HCT116 (cell line): ENCODE results near the gene FOXN3. TPM values are rescaled to one million over a fixed set of nuclear protein-coding genes. Genes with fewer than 3 reads are reported as not detected.
"Not testable (repeated sequence)": the region's sequence is repeated elsewhere in the genome, so short reads cannot be mapped to it uniquely, and the experiment has no call there.

Experiments used
- ATAC-seq: fragments of 200-7000 bp; cut with Tn5 transposase; 2 replicates; pipeline ENCODE4 v1.9.1; 2020; ENCODE audit warnings: mild to moderate bottlenecking, moderate library complexity
- BruUV-seq: library from RNA; stranded (reverse); fragments of 400-500 nt; replicated peaks from 2 replicates; lab custom pipeline; 2021; lab: Mats Ljungman, UMichigan
- CTCF ChIA-PET: fragments of 300-600 bp; sonication (Branson Sonifier 250); formaldehyde crosslinking; loops from one replicate; lab custom pipeline; 2021; ENCODE audit warnings: antibody characterized with exemption; lab: Charles Lee
- POLR2A ChIA-PET: fragments of 300-600, 350-600 bp; sonication (Branson Sonifier 250); formaldehyde crosslinking; loops from one replicate; lab custom pipeline; 2021; ENCODE audit warnings: antibody characterized with exemption; lab: Charles Lee
- RAD21 ChIA-PET, 2 experiments: fragments of 300-600 bp; sonication (Branson Sonifier 250); formaldehyde crosslinking; loops; one replicate each; lab custom pipeline; 2023; ENCODE audit warnings: low total read pairs in 2 of 2; ENCODE audit not compliant: uncharacterized antibody in 2 of 2, unreplicated experiment in 2 of 2, low non-redundant PET in 1 of 2; lab: Charles Lee
- DNase-seq: peaks from one replicate; pipeline ENCODE4 v3.0.0-alpha.2; 2010; ENCODE audit warnings: low read depth, low spot score
- H2AFZ ChIP-seq: fragments of 200-600 bp; shearing (Covaris generic), sonication (generic); 2 replicates; pipeline ENCODE4 v1.6.1; 2017; ENCODE audit warnings: low read depth, mixed run types, mixed read lengths, antibody characterized with exemption, low read length; ENCODE audit not compliant: poor library complexity, severe bottlenecking
- H3K27ac ChIP-seq: 2 replicates; pipeline ENCODE4 v1.5.1; 2012; ENCODE audit warnings: low read depth, low read length
- H3K27me3 ChIP-seq: fragments of 200-600 bp; sonication (generic); 2 replicates; pipeline ENCODE4 v1.6.1; 2016; ENCODE audit warnings: mixed run types, low read length, mixed read lengths; ENCODE audit not compliant: insufficient read depth
- H3K36me3 ChIP-seq, 2 experiments: fragments of 200-500 bp in 1 of 2; fragments of 200-600 bp in 1 of 2; sonication (Bioruptor generic) in 1 of 2; sonication (generic) in 1 of 2; 2 replicates each; pipeline versions ENCODE4 v1.5.1 to v1.6.1; 2014 to 2016; ENCODE audit warnings: low read length in 2 of 2, inconsistent platforms in 1 of 2, mixed read lengths in 1 of 2, mixed run types in 1 of 2; ENCODE audit not compliant: insufficient read depth in 2 of 2, control insufficient read depth in 1 of 2
- H3K4me1 ChIP-seq, 2 experiments: fragments of 200-600 bp in 1 of 2; sonication (generic) in 1 of 2; 2 replicates each; pipeline versions ENCODE4 v1.5.1 to v1.6.1; 2012 to 2017; ENCODE audit warnings: low read length in 2 of 2, inconsistent platforms in 1 of 2, mild to moderate bottlenecking in 1 of 2, mixed read lengths in 1 of 2, mixed run types in 1 of 2, moderate library complexity in 1 of 2; ENCODE audit not compliant: insufficient read depth in 2 of 2, control insufficient read depth in 1 of 2
- H3K4me2 ChIP-seq: fragments of 200-600 bp; sonication (generic); 2 replicates; pipeline ENCODE4 v1.6.1; 2017; ENCODE audit warnings: mixed run types, low read length, mixed read lengths
- H3K4me3 ChIP-seq, 2 experiments: fragments of 200-600 bp in 1 of 2; sonication (generic) in 1 of 2; replicated peaks in 1 of 2; 2 replicates each; pipeline ENCODE4 v1.5.1; 2011 to 2016; ENCODE audit warnings: low read length in 2 of 2, control low read depth in 1 of 2, low read depth in 1 of 2, mild to moderate bottlenecking in 1 of 2, mixed read lengths in 1 of 2, mixed run types in 1 of 2
- H3K79me2 ChIP-seq: fragments of 200-600 bp; sonication (generic); 2 replicates; pipeline ENCODE4 v1.6.1; 2017; ENCODE audit warnings: mild to moderate bottlenecking, mixed run types, low read length, moderate library complexity, mixed read lengths; ENCODE audit not compliant: insufficient read depth
- H3K9ac ChIP-seq: fragments of 200-600 bp; sonication (generic); 2 replicates; pipeline ENCODE4 v1.6.1; 2016; ENCODE audit warnings: low read length, mixed read lengths
- H3K9me2 ChIP-seq: fragments of 200-600 bp; sonication (generic), shearing (Covaris generic); 2 replicates; pipeline ENCODE4 v1.6.1; 2017; ENCODE audit warnings: mixed run types, mild to moderate bottlenecking, moderate library complexity; ENCODE audit not compliant: insufficient read depth
- H3K9me3 ChIP-seq, 2 experiments: fragments of 200-500 bp in 1 of 2; fragments of 200-600 bp in 1 of 2; sonication (Bioruptor generic) in 1 of 2; sonication (generic) in 1 of 2; 2 replicates each; pipeline ENCODE4 v1.6.1; 2014 to 2017; ENCODE audit warnings: low read length in 2 of 2, mixed read lengths in 2 of 2, inconsistent platforms in 1 of 2, low read depth in 1 of 2, mild to moderate bottlenecking in 1 of 2, mixed run types in 1 of 2, moderate library complexity in 1 of 2; ENCODE audit not compliant: control insufficient read depth in 1 of 2, insufficient read depth in 1 of 2
- H4K20me1 ChIP-seq: fragments of 200-600 bp; sonication (generic), shearing (Covaris generic); 2 replicates; pipeline ENCODE4 v1.6.1; 2017; ENCODE audit warnings: mixed run types, mild to moderate bottlenecking, moderate library complexity; ENCODE audit not compliant: insufficient read depth
- CBX3 ChIP-seq: IDR thresholded peaks from 2 replicates; pipeline ENCODE4 v1.6.1; 2012; ENCODE audit warnings: low read depth
- CEBPB ChIP-seq: IDR thresholded peaks from 2 replicates; pipeline ENCODE4 v1.6.1; 2012; ENCODE audit warnings: low read depth
- EGR1 ChIP-seq: IDR thresholded peaks from 2 replicates; pipeline ENCODE4 v1.6.1; 2012; ENCODE audit warnings: low read depth
- EZH2 ChIP-seq: fragments of 200-600 bp; sonication (generic); IDR thresholded peaks from 2 replicates; pipeline ENCODE4 v1.6.1; 2017; ENCODE audit warnings: antibody characterized with exemption, mixed run types
- EZH2phosphoT487 ChIP-seq: fragments of 200-600 bp; IDR thresholded peaks from 2 replicates; pipeline ENCODE4 v1.6.1; 2018; ENCODE audit warnings: antibody characterized with exemption, borderline replicate concordance
- FOSL1 ChIP-seq: IDR thresholded peaks from 2 replicates; pipeline ENCODE4 v1.6.1; 2012; ENCODE audit warnings: low read depth
- RAD21 ChIP-seq: IDR thresholded peaks from 2 replicates; pipeline ENCODE4 v1.6.1; 2012; ENCODE audit warnings: low read depth, mild to moderate bottlenecking
- SIN3A ChIP-seq: IDR thresholded peaks from 2 replicates; pipeline ENCODE4 v1.6.1; 2012; ENCODE audit warnings: low read depth
- TCF7L2 ChIP-seq: IDR thresholded peaks from 2 replicates; pipeline ENCODE4 v1.7.0; 2011; ENCODE audit warnings: borderline replicate concordance, inconsistent platforms; ENCODE audit not compliant: insufficient read depth, insufficient read length; ENCODE audit errors: extremely low read depth
- intact Hi-C: fragments of 100-400 bp; cut with micrococcal nuclease; formaldehyde crosslinking; loops from 2 replicates; pipeline ENCODE4 v1.10.0; 2022
- total RNA-seq: library from RNA; stranded (reverse); gene quantifications from one replicate; pipeline ENCODE4 v1.2.1, GENCODE V29; 2021; ENCODE audit not compliant: unreplicated experiment
- TF ChIP-seq, protein P1 (sequence below), 3 experiments: fragments of 200-600 bp in 1 of 3; sonication (generic) in 1 of 3; IDR thresholded peaks in 2 of 3; conservative IDR thresholded peaks in 1 of 3; 2 replicates each; pipeline ENCODE4 v1.5.1; 2012 to 2017; ENCODE audit warnings: low read depth in 2 of 3, low read length in 2 of 3, antibody characterized with exemption in 1 of 3, borderline replicate concordance in 1 of 3, control low read depth in 1 of 3, mild to moderate bottlenecking in 1 of 3, mixed read lengths in 1 of 3, mixed run types in 1 of 3, moderate library complexity in 1 of 3; ENCODE audit not compliant: insufficient read depth in 1 of 3

FOXN3 gene
- total RNA-seq, 1 experiment from 2014 or later, result 20.0 TPM

DNA sequence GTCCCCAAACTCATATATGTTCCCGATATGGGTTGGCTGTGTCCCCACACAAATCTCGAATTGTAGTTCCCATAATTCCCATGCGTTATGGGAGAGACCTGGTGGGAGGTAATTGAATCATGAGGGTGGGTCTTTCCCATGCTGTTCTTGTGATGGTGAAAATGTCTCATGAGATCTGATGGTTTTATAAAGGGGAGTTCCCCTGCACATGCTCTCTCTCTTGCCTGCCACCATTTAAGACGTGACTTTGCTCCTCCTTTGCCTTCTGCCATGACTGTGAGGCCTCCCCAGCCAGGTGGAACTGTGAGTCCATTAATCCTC is 166.4 kb downstream of the FOXN3 start:
- H3K4me1 ChIP-seq, result peaks cover 0 to 13% of the 10 kb centered on the region in 2 experiments; a peak in 1 of 4 replicates
- H3K36me3 ChIP-seq, H2AFZ ChIP-seq, H4K20me1 ChIP-seq, H3K9ac ChIP-seq, H3K4me2 ChIP-seq, H3K9me3 ChIP-seq, DNase-seq, POLR2A ChIA-PET, H3K79me2 ChIP-seq, intact Hi-C loops, H3K27me3 ChIP-seq, BruUV-seq, RAD21 ChIA-PET, H3K9me2 ChIP-seq, H3K4me3 ChIP-seq, H3K27ac ChIP-seq, CTCF ChIA-PET, ATAC-seq: not testable (repeated sequence)

DNA sequence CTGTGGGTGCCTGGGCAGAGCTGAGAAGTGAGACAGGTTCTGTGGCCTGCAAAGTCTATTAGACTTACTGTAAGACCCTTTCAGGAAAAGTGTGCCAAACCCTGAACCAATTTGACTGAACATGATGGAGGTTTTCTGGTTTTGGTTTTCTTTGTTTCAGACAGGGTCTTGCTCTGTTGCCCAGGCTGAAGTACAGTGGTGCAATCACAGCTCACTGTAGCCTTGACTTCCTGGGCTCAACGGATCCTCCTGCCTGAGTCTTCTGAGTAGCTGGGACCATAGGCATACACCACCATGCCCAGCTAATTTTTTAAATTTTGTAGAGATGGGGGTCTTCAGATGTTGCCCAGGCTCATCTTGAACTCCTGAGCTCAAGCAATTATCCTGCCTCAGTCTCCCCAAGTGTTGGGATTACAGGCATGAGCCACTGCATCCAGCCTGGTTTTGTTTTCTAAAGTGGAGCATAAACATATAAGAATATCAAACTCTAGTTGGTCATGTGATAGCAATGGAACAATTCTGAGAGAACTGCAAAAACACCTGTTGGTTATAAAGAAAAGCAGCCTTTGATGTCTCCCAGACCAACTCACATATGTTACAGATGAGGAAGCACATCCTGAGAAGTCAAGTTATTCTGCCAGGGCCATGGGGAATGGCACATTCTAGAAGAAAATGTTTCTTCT is 166.9 kb downstream of the FOXN3 start:
- Histone ChIP-seq H3K36me3 (no peaks in the 10 kb centered on the region), H3K9me2 (no peaks in the 10 kb centered on the region), H3K9ac (no peak overlapping the region), H3K27ac (no peak overlapping the region), H3K27me3 (no peaks in the 10 kb centered on the region), H3K4me3 (no peak overlapping the region), H3K9me3 (no peaks in the 10 kb centered on the region), H3K4me1 (peaks cover 0 to 13% of the 10 kb centered on the region in 2 experiments; a peak in 1 of 4 replicates), H3K4me2 (no peak overlapping the region), H3K79me2 (no peaks in the 10 kb centered on the region), H2AFZ (no peak overlapping the region), H4K20me1 (no peaks in the 10 kb centered on the region)
- intact Hi-C loops, result loop anchor here (10.0 kb wide), 1 partner anchor 515 kb away; no protein-coding TSS in a partner anchor
- ChIA-PET RAD21 (no interaction called here), POLR2A (no interaction called here), CTCF (no interaction called here)
- BruUV-seq, result no TSS peak
- no peak for TF ChIP-seq EGR1
- TF ChIP-seq, protein P1, sequence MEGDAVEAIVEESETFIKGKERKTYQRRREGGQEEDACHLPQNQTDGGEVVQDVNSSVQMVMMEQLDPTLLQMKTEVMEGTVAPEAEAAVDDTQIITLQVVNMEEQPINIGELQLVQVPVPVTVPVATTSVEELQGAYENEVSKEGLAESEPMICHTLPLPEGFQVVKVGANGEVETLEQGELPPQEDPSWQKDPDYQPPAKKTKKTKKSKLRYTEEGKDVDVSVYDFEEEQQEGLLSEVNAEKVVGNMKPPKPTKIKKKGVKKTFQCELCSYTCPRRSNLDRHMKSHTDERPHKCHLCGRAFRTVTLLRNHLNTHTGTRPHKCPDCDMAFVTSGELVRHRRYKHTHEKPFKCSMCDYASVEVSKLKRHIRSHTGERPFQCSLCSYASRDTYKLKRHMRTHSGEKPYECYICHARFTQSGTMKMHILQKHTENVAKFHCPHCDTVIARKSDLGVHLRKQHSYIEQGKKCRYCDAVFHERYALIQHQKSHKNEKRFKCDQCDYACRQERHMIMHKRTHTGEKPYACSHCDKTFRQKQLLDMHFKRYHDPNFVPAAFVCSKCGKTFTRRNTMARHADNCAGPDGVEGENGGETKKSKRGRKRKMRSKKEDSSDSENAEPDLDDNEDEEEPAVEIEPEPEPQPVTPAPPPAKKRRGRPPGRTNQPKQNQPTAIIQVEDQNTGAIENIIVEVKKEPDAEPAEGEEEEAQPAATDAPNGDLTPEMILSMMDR (IDR thresholded peaks at IDR 0.05 in 2 of 3, conservative IDR thresholded peaks at IDR 0.05 in 1 of 3; ENCODE audit: borderline replicate concordance in 1 of 3, insufficient read depth in 1 of 3, low read depth in 2 of 3, low read length in 2 of 3), result no peak
- no peak for TF ChIP-seq CBX3
- TF ChIP-seq SIN3A, result no peak
- no peak for TF ChIP-seq RAD21
- no peak for TF ChIP-seq EZH2phosphoT487
- TF ChIP-seq TCF7L2, result no peak
- TF ChIP-seq FOSL1, result no peak
- no peak for TF ChIP-seq EZH2
- no peak for TF ChIP-seq CEBPB
- DNase-seq (no peak), ATAC-seq (no peak)
